ENCODE data around the gene CCDC192.
"Not testable (repeated sequence)": the region's sequence is repeated elsewhere in the genome, so short reads cannot be mapped to it uniquely, and the experiment has no call there.

The CCDC192 gene

DNA sequence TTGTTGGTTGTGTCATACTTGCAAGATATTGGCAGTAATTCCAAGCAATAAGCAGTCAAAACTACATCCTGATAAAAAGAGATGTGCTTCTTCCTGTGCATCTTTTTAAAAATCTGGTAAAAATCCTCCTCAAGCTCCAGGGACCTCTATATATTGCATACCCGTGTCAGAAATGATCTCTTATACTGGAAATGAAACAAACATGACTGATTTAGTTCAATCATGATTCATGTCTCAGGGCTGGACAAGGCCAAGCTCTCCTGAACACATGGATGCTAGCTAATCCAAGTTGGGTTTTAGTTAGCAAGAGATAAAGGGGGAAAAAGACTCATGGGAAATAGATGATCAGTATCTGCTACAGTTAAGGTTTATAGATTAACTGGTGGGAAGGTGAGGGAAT is 69.3 kb downstream of the CCDC192 start:
- Mint-ChIP-seq H3K4me3 (no peak overlapping the region), H3K9me3 (peaks cover 7 to 13% of the 10 kb centered on the region in 2 donors), H3K27me3 (peaks cover 7% of the 10 kb centered on the region), H3K27ac (no peak overlapping the region), H3K4me1 (no peaks in the 10 kb centered on the region)
- no peak for ATAC-seq
- no peak for DNase-seq

- DNase-seq (no peak), ATAC-seq (no peak)
- Mint-ChIP-seq H3K27me3 (peaks cover 7% of the 10 kb centered on the region), H3K4me3 (no peak overlapping the region), H3K9me3 (peaks cover 13 to 25% of the 10 kb centered on the region in 2 donors), H3K27ac (no peak overlapping the region), H3K4me1 (no peaks in the 10 kb centered on the region)
Measured at GRCh38 chr5:127774221-127774620, 71.0 kb downstream of the CCDC192 start.

- no peak overlapping the region for H3K4me3 Mint-ChIP-seq
- H3K4me1 Mint-ChIP-seq, result no peaks in the 10 kb centered on the region
- ATAC-seq, result no peak
- no peak for DNase-seq
- peaks cover 19 to 26% of the 10 kb centered on the region in 2 donors for H3K9me3 Mint-ChIP-seq
- H3K27ac Mint-ChIP-seq, result no peak overlapping the region
- peaks cover 7% of the 10 kb centered on the region for H3K27me3 Mint-ChIP-seq
Measured at GRCh38 chr5:127776477-127776876, 73.3 kb downstream of the CCDC192 start.

- DNase-seq, result no peak
- ATAC-seq, result no peak
- Mint-ChIP-seq H3K9me3 (peaks cover 19 to 41% of the 10 kb centered on the region in 2 donors), H3K4me1 (no peaks in the 10 kb centered on the region), H3K27ac (no peak overlapping the region), H3K27me3 (peaks cover 7% of the 10 kb centered on the region), H3K4me3 (no peak overlapping the region)
Measured at GRCh38 chr5:127777957-127778356, 74.8 kb downstream of the CCDC192 start.

DNA sequence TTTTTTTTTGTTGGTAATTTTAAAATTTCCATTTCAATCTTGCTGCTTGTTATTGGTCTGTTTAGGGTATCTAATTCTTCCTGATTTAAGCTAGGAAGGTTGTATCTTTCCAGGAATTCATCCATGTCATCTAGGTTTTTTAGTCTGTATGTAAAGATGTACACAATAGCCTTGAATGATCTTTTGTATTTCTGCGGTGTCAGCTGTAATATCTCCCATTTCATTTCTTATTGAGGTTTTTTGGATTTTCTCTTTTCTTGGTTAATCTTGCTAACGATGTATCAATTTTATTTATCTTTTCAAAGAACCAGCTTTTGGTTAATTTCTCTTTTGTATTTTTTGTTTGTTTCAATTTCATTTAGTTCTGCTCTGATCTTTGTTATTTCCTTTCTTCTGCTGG is 79.3 kb downstream of the CCDC192 start:
- H3K27ac Mint-ChIP-seq, DNase-seq, H3K27me3 Mint-ChIP-seq, ATAC-seq, H3K4me3 Mint-ChIP-seq, H3K4me1 Mint-ChIP-seq: not testable (repeated sequence)
- H3K9me3 Mint-ChIP-seq, result peaks cover 17 to 29% of the 10 kb centered on the region in 2 donors

- peak in 1 of 2 donors; percentile 45 for DNase-seq
- H3K9me3 Mint-ChIP-seq, result peaks cover 14 to 23% of the 10 kb centered on the region in 2 donors
- ATAC-seq, result peak; percentile 92
- H3K27ac Mint-ChIP-seq, result no peak overlapping the region
- H3K4me1 Mint-ChIP-seq, result no peaks in the 10 kb centered on the region
- H3K27me3 Mint-ChIP-seq, result no peaks in the 10 kb centered on the region
- H3K4me3 Mint-ChIP-seq, result no peak overlapping the region
Measured at GRCh38 chr5:127785098-127785927, 82.1 kb downstream of the CCDC192 start.

GRCh38 chr5:127791439-127791838 is 88.2 kb downstream of the CCDC192 start:
- ATAC-seq, result no peak
- H3K4me3 Mint-ChIP-seq, result no peak overlapping the region

GRCh38 chr5:127791908-127792307 is 88.7 kb downstream of the CCDC192 start:
- DNase-seq, H3K4me1 Mint-ChIP-seq, ATAC-seq: not testable (repeated sequence)

More at GRCh38 chr5:127791439-127791838, 88.2 kb downstream of the CCDC192 start:
- Mint-ChIP-seq H3K9me3 (peaks cover 16 to 21% of the 10 kb centered on the region in 2 donors), H3K4me1 (no peaks in the 10 kb centered on the region), H3K27ac (no peak overlapping the region), H3K27me3 (no peaks in the 10 kb centered on the region)
- no peak for DNase-seq

DNA sequence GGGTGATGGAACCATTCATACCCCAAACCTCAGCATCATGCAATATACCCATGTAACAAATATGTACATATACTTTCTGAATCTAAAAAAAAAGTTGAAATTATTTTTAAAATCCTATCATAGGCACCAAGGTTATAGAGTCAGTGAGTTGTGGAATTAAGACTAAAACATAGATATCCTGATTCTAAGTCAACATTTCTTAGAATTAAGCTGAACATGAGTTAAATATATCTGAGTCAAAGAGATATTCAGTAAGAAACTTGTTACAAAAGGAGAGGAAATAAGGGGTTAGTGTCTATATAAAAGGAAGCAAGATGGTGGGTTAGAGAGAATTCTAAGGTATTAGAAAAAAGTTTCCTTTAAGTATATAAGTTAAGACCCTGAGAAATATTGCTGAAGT is 89.9 kb downstream of the CCDC192 start:
- no peak for ATAC-seq
- DNase-seq, result no peak
- H3K27ac Mint-ChIP-seq, result no peak overlapping the region
- no peaks in the 10 kb centered on the region for H3K27me3 Mint-ChIP-seq
- peaks cover 16 to 21% of the 10 kb centered on the region in 2 donors for H3K9me3 Mint-ChIP-seq
- no peaks in the 10 kb centered on the region for H3K4me1 Mint-ChIP-seq
- no peak overlapping the region for H3K4me3 Mint-ChIP-seq

More at GRCh38 chr5:127791908-127792307, 88.7 kb downstream of the CCDC192 start:
- H3K27me3 Mint-ChIP-seq, H3K27ac Mint-ChIP-seq, H3K4me3 Mint-ChIP-seq: not testable (repeated sequence)
- H3K9me3 Mint-ChIP-seq, result peaks cover 16 to 21% of the 10 kb centered on the region in 2 donors

- H3K27ac Mint-ChIP-seq, result no peak overlapping the region
- peaks cover 16 to 21% of the 10 kb centered on the region in 2 donors for H3K9me3 Mint-ChIP-seq
- DNase-seq (no peak), ATAC-seq (no peak)
- no peaks in the 10 kb centered on the region for H3K4me1 Mint-ChIP-seq
- H3K27me3 Mint-ChIP-seq, result no peaks in the 10 kb centered on the region
- no peak overlapping the region for H3K4me3 Mint-ChIP-seq
Measured at GRCh38 chr5:127793879-127794278, 90.7 kb downstream of the CCDC192 start.

- Mint-ChIP-seq H3K4me1 (no peaks in the 10 kb centered on the region), H3K4me3 (no peak overlapping the region), H3K27me3 (no peaks in the 10 kb centered on the region), H3K9me3 (peaks cover 7 to 15% of the 10 kb centered on the region in 2 donors), H3K27ac (no peak overlapping the region)
- DNase-seq, result no peak
- ATAC-seq, result no peak
Measured at GRCh38 chr5:127796211-127796610, 93.0 kb downstream of the CCDC192 start.

- no peaks in the 10 kb centered on the region for H3K9me3 Mint-ChIP-seq
- no peak overlapping the region for H3K4me3 Mint-ChIP-seq
- ATAC-seq (no peak), DNase-seq (no peak)
- no peak overlapping the region for H3K27ac Mint-ChIP-seq
- H3K27me3 Mint-ChIP-seq, result no peaks in the 10 kb centered on the region
- H3K4me1 Mint-ChIP-seq, result no peaks in the 10 kb centered on the region
Measured at GRCh38 chr5:127799293-127799905, 96.2 kb downstream of the CCDC192 start.

DNA sequence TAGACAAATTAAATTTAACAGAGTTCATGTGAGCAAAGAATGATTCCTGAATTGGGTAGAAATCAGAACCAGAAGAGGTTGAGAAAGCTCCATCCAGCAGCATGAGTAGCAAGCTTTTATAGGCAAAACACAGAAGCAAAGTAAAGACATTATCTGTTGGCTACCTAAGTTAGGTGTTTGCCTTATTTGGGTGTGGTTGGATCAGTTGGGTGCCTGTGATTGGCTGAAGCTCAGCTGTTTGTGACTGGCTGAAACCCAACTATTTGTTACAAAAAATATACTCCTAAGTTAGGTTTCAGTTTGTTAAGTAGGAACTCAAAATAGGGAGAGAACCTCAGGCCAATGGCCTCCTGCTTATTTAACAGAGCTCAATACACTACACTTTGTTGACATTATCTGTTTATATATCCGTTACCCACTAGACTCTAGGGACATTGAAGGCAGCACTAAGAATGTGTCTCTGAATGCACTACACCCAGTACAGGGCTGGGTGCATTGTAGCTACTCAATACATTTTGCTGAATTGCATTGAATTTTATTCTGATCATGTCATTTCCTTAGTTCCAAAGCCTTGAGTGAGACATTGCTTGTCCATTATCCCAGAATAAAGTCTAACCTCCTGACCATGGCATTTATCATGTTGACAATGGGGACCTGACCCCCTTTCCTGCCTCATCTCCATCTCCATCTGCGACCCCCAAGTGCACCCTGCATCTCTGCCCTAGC is 98.7 kb downstream of the CCDC192 start:
- no peaks in the 10 kb centered on the region for H3K27me3 Mint-ChIP-seq

DNA sequence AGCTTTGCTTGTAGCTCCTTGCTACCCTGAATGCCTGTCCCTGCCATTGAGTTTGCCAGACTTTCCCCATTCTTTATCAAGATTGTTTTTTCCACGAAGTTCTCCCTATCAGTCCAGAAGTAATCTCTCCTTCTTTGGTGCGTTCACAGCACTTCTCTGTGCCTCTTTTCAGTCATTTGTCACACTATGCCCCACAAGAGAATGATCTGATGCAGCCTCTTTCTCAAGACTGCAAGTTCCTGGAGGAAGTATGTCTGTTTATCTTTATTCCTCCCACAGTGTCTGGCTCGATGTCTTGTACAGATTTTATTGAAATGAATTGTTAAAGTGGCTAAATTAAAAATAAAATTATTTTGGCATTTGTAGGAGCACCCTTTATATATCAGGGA is 99.3 kb downstream of the CCDC192 start:
- Mint-ChIP-seq H3K27me3 (no peaks in the 10 kb centered on the region), H3K27ac (no peak overlapping the region), H3K9me3 (no peaks in the 10 kb centered on the region), H3K4me1 (no peaks in the 10 kb centered on the region), H3K4me3 (no peak overlapping the region)
- DNase-seq (no peak), ATAC-seq (no peak)

More for the DNA sequence above, 98.7 kb downstream of the CCDC192 start:
- no peaks in the 10 kb centered on the region for H3K4me1 Mint-ChIP-seq
- H3K27ac Mint-ChIP-seq, result no peak overlapping the region
- DNase-seq (no peak), ATAC-seq (no peak)
- no peak overlapping the region for H3K4me3 Mint-ChIP-seq
- H3K9me3 Mint-ChIP-seq, result no peaks in the 10 kb centered on the region

DNA sequence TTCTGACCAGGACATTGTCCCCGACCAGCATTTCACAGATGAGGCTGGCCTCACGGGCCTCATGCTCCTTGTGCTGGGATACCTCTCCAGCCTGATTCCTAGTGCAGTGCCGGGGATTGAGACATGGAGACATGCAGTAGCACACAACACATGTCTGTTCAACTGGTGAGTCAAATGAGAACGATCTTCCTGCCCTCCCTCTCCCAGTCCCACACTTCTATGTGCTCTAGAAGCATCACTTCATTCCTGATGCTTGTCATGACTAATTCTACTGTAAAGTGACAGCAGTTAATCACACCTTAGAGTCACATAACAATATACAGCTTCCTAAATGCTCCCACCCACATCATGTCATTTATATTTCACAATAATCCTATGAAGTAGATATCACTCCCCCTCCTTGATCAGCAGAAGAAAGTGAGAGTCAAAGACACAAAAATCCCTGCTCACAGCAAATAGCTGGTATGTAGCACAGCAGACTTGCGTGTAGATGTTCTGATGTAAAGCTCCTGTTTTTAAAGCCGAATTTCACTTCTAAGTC is 101.8 kb downstream of the CCDC192 start:
- Mint-ChIP-seq H3K27ac (no peak overlapping the region), H3K27me3 (peaks cover 5% of the 10 kb centered on the region), H3K4me3 (no peak overlapping the region), H3K4me1 (no peaks in the 10 kb centered on the region), H3K9me3 (no peaks in the 10 kb centered on the region)
- DNase-seq (no peak), ATAC-seq (no peak)
